BJ (cell line): Measurements from ENCODE around the gene FSTL1. TPM values are rescaled to one million over a fixed set of nuclear protein-coding genes. Genes with fewer than 3 reads are reported as not detected.

Source experiments
- CTCF ChIA-PET: fragments of 350-600 bp; formaldehyde crosslinking; extraction: SDS; loops from one replicate; lab custom pipeline; 2021; ENCODE audit warnings: antibody characterized with exemption, inconsistent platforms; lab: Yijun Ruan, JAX
- POLR2A ChIA-PET: fragments of 300-600 bp; sonication (Branson Sonifier 250); formaldehyde crosslinking; extraction: SDS; loops from one replicate; lab custom pipeline; 2021; ENCODE audit warnings: antibody characterized with exemption; lab: Charles Lee
- DNase-seq: peaks from one replicate; pipeline ENCODE4 v3.0.0-alpha.2; 2011; ENCODE audit warnings: low read depth
- H3K27me3 ChIP-seq: 2 replicates; pipeline ENCODE4 v1.6.0; 2011; ENCODE audit warnings: low read length; ENCODE audit not compliant: control insufficient read depth, insufficient read depth
- H3K36me3 ChIP-seq: 2 replicates; pipeline ENCODE4 v1.5.1; 2011; ENCODE audit warnings: low read length; ENCODE audit not compliant: control insufficient read depth, insufficient read depth
- H3K4me3 ChIP-seq: 2 replicates; pipeline ENCODE4 v1.5.1; 2011; ENCODE audit warnings: low read depth, mild to moderate bottlenecking, control low read depth, low read length
- CTCF ChIP-seq: IDR thresholded peaks from 2 replicates; pipeline ENCODE4 v1.5.1; 2011; ENCODE audit warnings: low read depth, mild to moderate bottlenecking, control low read depth, inconsistent platforms, low read length, moderate library complexity; ENCODE audit not compliant: insufficient read depth
- polyA plus RNA-seq: library from polyadenylated mRNA; depleted of rRNA; stranded (reverse); fragments of >200 nt; gene quantifications from 2 replicates; pipeline ENCODE4 v1.2.3, GENCODE V29; 2011

The FSTL1 gene
- polyA plus RNA-seq, 1 experiment: 4,020 TPM

DNA sequence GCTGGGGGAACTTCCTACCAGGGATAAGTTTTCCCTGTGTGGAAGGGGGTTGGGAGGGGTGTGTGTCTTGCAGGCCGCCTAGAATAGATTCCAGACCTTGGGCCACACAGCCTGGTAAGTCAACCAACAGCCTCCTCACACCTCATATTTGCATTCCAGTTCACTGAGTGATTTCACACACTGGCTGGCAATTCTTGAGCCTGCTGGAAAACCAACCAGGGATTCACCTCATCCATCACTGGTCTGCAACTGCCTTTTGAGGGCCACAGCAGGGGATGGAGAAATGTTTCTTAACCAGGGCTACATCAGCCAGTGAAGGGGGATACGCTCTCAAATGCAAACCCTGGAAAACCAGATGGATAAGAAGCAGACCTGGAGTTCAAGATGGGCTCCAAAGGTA lies 2.0 kb downstream of the FSTL1 start:
- peak; percentile 46 for DNase-seq
- Histone ChIP-seq H3K27me3 (no peaks in the 10 kb centered on the region), H3K4me3 (peak overlapping the region; percentile 94), H3K36me3 (peaks cover 5% of the 10 kb centered on the region)
- POLR2A ChIA-PET: interaction anchor here (0.6 to 1.8 kb wide), 4 partner anchors 9 to 51 kb away, joined by 3 to 14 read pairs (median 6); no protein-coding TSS in a partner anchor
- no peak for TF ChIP-seq CTCF
- CTCF ChIA-PET: interaction anchor here (1.2 to 2.2 kb wide), 4 partner anchors 30 to 110 kb away, joined by 3 to 6 read pairs (median 4); no protein-coding TSS in a partner anchor

GRCh38 chr3:120446891-120447668 lies 3.7 kb downstream of the FSTL1 start:
- POLR2A ChIA-PET: no interaction called here
- no peak for TF ChIP-seq CTCF
- Histone ChIP-seq H3K4me3 (peak overlapping the region; percentile 18), H3K27me3 (no peaks in the 10 kb centered on the region), H3K36me3 (peaks cover 6% of the 10 kb centered on the region)
- no peak for DNase-seq
- CTCF ChIA-PET: interaction anchor here (0.6 to 7.6 kb wide), 7 partner anchors 12 to 77 kb away, joined by 3 to 48 read pairs (median 4); no protein-coding TSS in a partner anchor

- Histone ChIP-seq H3K36me3 (peaks cover 11% of the 10 kb centered on the region), H3K27me3 (no peaks in the 10 kb centered on the region), H3K4me3 (no peak overlapping the region)
- ChIA-PET POLR2A (interaction anchor here (0.6 kb wide), 1 partner anchor 1047 kb away, joined by 3 read pairs; no protein-coding TSS in a partner anchor), CTCF (interaction anchor here (0.6 to 7.6 kb wide), 7 partner anchors 11 to 113 kb away, joined by 3 to 48 read pairs (median 4); no protein-coding TSS in a partner anchor)
- DNase-seq: no peak
- no peak for TF ChIP-seq CTCF
Observed at GRCh38 chr3:120445654-120446053, 5.1 kb downstream of the FSTL1 start.

DNA sequence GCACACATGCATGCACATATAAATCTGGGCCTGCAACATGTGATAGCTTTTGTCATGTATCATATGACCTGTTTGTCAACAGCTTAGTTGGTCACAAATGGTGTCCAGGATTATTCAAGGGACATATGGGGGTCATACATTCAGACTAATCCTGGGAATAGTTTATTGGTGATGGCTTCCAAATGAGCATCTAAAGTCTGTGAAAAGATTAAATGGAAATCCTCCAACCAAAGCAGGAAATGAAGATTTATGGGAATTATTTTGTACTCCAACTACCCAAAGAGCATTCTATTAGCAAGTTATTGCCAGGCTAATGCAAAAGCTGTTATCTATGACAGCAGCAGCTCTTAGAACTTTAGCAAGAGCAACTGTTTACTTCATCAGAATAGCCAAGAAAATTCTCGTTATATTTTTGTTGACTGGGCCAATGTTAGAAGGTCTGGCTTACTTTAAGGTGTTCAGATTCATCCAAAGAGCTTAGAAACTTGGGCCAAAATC lies 7.1 kb downstream of the FSTL1 start:
- POLR2A ChIA-PET: no interaction called here
- CTCF ChIA-PET: interaction anchor here (0.6 to 7.6 kb wide), 14 partner anchors 11 to 115 kb away, joined by 3 to 48 read pairs (median 4); no protein-coding TSS in a partner anchor
- peaks cover 16% of the 10 kb centered on the region for H3K36me3 ChIP-seq

More for the DNA sequence above, 7.1 kb downstream of the FSTL1 start:
- no peak for DNase-seq
- H3K27me3 ChIP-seq: no peaks in the 10 kb centered on the region
- no peak overlapping the region for H3K4me3 ChIP-seq
- TF ChIP-seq CTCF: no peak
